Sigmoid colon (tissue), 7 donors: ENCODE results near the gene ZNF512B. TPM values are rescaled to one million over a fixed set of nuclear protein-coding genes. Genes with fewer than 3 reads are reported as not detected.
"Not testable (repeated sequence)": the region's sequence is repeated elsewhere in the genome, so short reads cannot be mapped to it uniquely, and the experiment has no call there.

Experiments
- DNase-seq: peaks from one replicate; pipeline ENCODE4 v3.0.0-alpha.2; 2019
- H3K27ac ChIP-seq, 4 donors: fragments of 200-600 bp; sonication (generic); one replicate each; pipeline ENCODE4 v1.5.1; 2016 to 2019; ENCODE audit warnings: mild to moderate bottlenecking in 1 of 4
- H3K27me3 ChIP-seq, 3 donors: fragments of 200-600 bp; sonication (generic); one replicate each; pipeline ENCODE4 v1.5.1; 2019; ENCODE audit warnings: mild to moderate bottlenecking in 1 of 3
- H3K36me3 ChIP-seq, 4 donors: fragments of 200-600 bp; sonication (generic); one replicate each; pipeline ENCODE4 v1.5.1; 2016 to 2019
- H3K4me1 ChIP-seq, 4 donors: fragments of 200-600 bp; sonication (generic); one replicate each; pipeline ENCODE4 v1.5.1; 2017 to 2019
- H3K4me3 ChIP-seq, 4 donors: fragments of 200-600 bp; sonication (generic); one replicate each; pipeline ENCODE4 v1.5.1; 2017 to 2019; ENCODE audit warnings: mild to moderate bottlenecking in 2 of 4, moderate library complexity in 1 of 4
- H3K9me3 ChIP-seq, 4 donors: fragments of 200-600 bp in 3 of 4; sonication (generic) in 3 of 4; one replicate each; pipeline versions ENCODE4 v1.5.1 to v1.6.1; 2013 to 2019
- CTCF ChIP-seq, 4 experiments: fragments of 450-650 bp in 3 of 4; fragments of 200-600 bp in 1 of 4; IDR thresholded peaks; one replicate each; pipeline ENCODE4 v1.5.1; 2016 to 2019; ENCODE audit warnings: antibody characterized with exemption in 4 of 4, mild to moderate bottlenecking in 3 of 4, moderate library complexity in 2 of 4
- EP300 ChIP-seq, 4 donors: sonication (generic); formaldehyde crosslinking; IDR thresholded peaks; one replicate each; pipeline ENCODE4 v1.6.1; 2017; ENCODE audit warnings: antibody characterized with exemption in 4 of 4
- POLR2A ChIP-seq, 2 donors: fragments of 450-650 bp; IDR thresholded peaks; one replicate each; pipeline ENCODE4 v1.6.1; 2016; ENCODE audit warnings: antibody characterized with exemption in 2 of 2, mild to moderate bottlenecking in 2 of 2, moderate library complexity in 2 of 2
- POLR2AphosphoS5 ChIP-seq, 4 donors: sonication (generic); formaldehyde crosslinking; IDR thresholded peaks; one replicate each; pipeline ENCODE4 v1.6.1; 2017; ENCODE audit warnings: antibody characterized with exemption in 4 of 4
- WGBS, 2 donors: extraction: QIAGEN DNeasy Blood & Tissue Kit; methylation state at CpG; one replicate each; pipeline ENCODE4 v1.1.7; 2013; 5-methylcytosine and 5-hydroxymethylcytosine counted together
- intact Hi-C: fragments of 100-400 bp; cut with DNase I; formaldehyde crosslinking; loops from one replicate; pipeline ENCODE4 v1.15.1; 2023
- polyA plus RNA-seq, 3 donors: library from polyadenylated mRNA; stranded (reverse); fragments of 200-250 nt; gene quantifications; one replicate each; pipeline ENCODE4 v1.2.3, GENCODE V29; 2013
- total RNA-seq, 4 donors: library from RNA; depleted of rRNA; stranded (reverse); fragments of >200 nt; gene quantifications; one replicate each; pipeline ENCODE4 v1.1.0, GENCODE V29; 2016
- donor health status: healthy with polysubstance abuse.
- donor health status: Bipolar disorder and iron deficiency.
- donor health status: healthy.

ZNF512B gene
- total and polyA plus RNA-seq, 7 donors: 0.23 to 10.8 (median 5.5) TPM

GRCh38 chr20:63931735-63932134 lies 38.0 kb downstream of the ZNF512B start:
- Histone ChIP-seq H3K27ac (no peak overlapping the region), H3K4me1 (no peaks in the 10 kb centered on the region), H3K4me3 (no peak overlapping the region), H3K36me3 (peaks cover 29 to 89% (median 54%) of the 10 kb centered on the region in 4 donors), H3K9me3 (no peaks in the 10 kb centered on the region), H3K27me3 (no peaks in the 10 kb centered on the region)
- intact Hi-C loops: no loop called here
- 94 to 95% methylated on average over 19 of the region's 19 CpGs for WGBS, 2 donors
- DNase-seq: no peak
- no peak for TF ChIP-seq POLR2AphosphoS5 (IDR thresholded peaks at IDR 0.05)
- no peak for TF ChIP-seq CTCF (IDR thresholded peaks at IDR 0.05)
- TF ChIP-seq POLR2A (IDR thresholded peaks at IDR 0.05): no peak
- no peak for TF ChIP-seq EP300 (IDR thresholded peaks at IDR 0.05)

GRCh38 chr20:63930971-63931553 lies 38.7 kb downstream of the ZNF512B start:
- Histone ChIP-seq H3K27ac (no peak overlapping the region), H3K27me3 (no peaks in the 10 kb centered on the region), H3K4me3 (no peak overlapping the region), H3K4me1 (no peaks in the 10 kb centered on the region), H3K36me3 (peaks cover 29 to 85% (median 53%) of the 10 kb centered on the region in 4 donors), H3K9me3 (no peaks in the 10 kb centered on the region)
- WGBS, 2 donors: 56 to 85% methylated on average over 37 of the region's 37 CpGs
- intact Hi-C loops: no loop called here
- TF ChIP-seq POLR2A (IDR thresholded peaks at IDR 0.05) (no peak), EP300 (IDR thresholded peaks at IDR 0.05) (no peak), POLR2AphosphoS5 (IDR thresholded peaks at IDR 0.05) (no peak), CTCF (IDR thresholded peaks at IDR 0.05) (no peak)
- no peak for DNase-seq

GRCh38 chr20:63929473-63929883 lies 40.3 kb downstream of the ZNF512B start:
- intact Hi-C loops, H3K27ac ChIP-seq, DNase-seq, H3K4me3 ChIP-seq, H3K9me3 ChIP-seq, H3K27me3 ChIP-seq, H3K4me1 ChIP-seq: not testable (repeated sequence)
- H3K36me3 ChIP-seq: peaks cover 29 to 69% (median 50%) of the 10 kb centered on the region in 4 donors
- 96 to 97% methylated on average over 31 of the region's 31 CpGs for WGBS, 2 donors

GRCh38 chr20:63929071-63929470 lies 40.7 kb downstream of the ZNF512B start:
- DNase-seq: no peak
- H3K27me3 ChIP-seq: no peaks in the 10 kb centered on the region
- no peak overlapping the region for H3K4me3 ChIP-seq
- H3K9me3 ChIP-seq: no peaks in the 10 kb centered on the region
- TF ChIP-seq POLR2AphosphoS5 (IDR thresholded peaks at IDR 0.05) (no peak), EP300 (IDR thresholded peaks at IDR 0.05) (no peak), POLR2A (IDR thresholded peaks at IDR 0.05) (no peak), CTCF (IDR thresholded peaks at IDR 0.05) (no peak)
- H3K27ac ChIP-seq: no peak overlapping the region
- 98% methylated on average over 26 of the region's 26 CpGs for WGBS, 2 donors
- intact Hi-C loops: no loop called here
- H3K4me1 ChIP-seq: no peaks in the 10 kb centered on the region
- peaks cover 29 to 65% (median 48%) of the 10 kb centered on the region in 4 donors for H3K36me3 ChIP-seq

- Histone ChIP-seq H3K27ac (no peak overlapping the region), H3K27me3 (no peaks in the 10 kb centered on the region), H3K4me3 (no peak overlapping the region), H3K9me3 (no peaks in the 10 kb centered on the region), H3K4me1 (no peaks in the 10 kb centered on the region), H3K36me3 (peaks cover 19 to 43% (median 35%) of the 10 kb centered on the region in 4 donors)
- intact Hi-C loops: no loop called here
- TF ChIP-seq POLR2AphosphoS5 (IDR thresholded peaks at IDR 0.05): no peak
- TF ChIP-seq POLR2A (IDR thresholded peaks at IDR 0.05): no peak
- TF ChIP-seq CTCF (IDR thresholded peaks at IDR 0.05): no peak
- TF ChIP-seq EP300 (IDR thresholded peaks at IDR 0.05): no peak
- no peak for DNase-seq
- WGBS, 2 donors: 86 to 90% methylated on average over 8 of the region's 8 CpGs
Observed at GRCh38 chr20:63926298-63926697, 43.4 kb downstream of the ZNF512B start.
